Stimulated activated CD8-positive, alpha-beta memory T cell treated with anti-CD3 and anti-CD28 coated beads, Interleukin-15, amount 100 ng/mL, for 1 hour (primary cell): ENCODE data around the gene PKHD1.

Experiments
- DNase-seq: peaks from one replicate; pipeline ENCODE4 v3.0.0-alpha.2; 2020; ENCODE audit warnings: low read depth

The PKHD1 gene

DNA sequence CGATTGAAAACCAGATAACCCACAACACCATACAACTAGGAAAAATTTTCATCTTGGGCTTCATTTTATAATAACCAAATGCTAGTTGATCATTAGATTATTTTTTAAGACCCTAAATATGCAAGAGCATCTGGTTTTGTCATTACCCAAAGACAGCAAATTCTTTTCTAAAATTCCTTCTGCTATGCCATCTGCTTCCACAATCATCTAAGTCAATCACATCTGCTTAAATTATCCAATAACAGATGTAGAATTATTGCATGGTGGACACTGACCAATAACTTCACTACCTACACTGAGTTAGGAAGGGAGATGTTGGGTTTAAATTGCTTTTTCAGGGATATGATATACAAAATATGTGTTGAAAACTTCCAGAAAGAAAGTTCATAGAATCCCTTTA, 41.9 kb downstream of the PKHD1 start:
- no peak for DNase-seq

DNA sequence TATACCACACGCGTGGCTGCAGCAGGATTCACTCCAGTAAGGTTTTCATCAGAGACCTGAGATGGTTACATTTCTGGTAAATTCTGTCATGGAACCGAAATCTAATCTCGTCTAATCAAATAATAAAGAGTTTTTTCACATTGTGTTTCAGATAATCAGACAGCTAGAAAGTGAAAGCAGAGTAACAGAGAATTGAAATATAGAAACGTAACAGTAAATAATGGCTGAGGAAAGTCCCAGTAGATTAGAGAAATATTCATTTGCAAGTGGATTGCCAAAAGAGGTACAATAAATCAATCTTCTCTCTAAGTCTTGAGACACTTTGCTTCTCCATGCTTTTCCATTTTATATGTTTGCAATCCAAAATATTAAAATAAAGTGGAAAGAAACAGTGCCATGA, 42.4 kb downstream of the PKHD1 start:
- no peak for DNase-seq

DNA sequence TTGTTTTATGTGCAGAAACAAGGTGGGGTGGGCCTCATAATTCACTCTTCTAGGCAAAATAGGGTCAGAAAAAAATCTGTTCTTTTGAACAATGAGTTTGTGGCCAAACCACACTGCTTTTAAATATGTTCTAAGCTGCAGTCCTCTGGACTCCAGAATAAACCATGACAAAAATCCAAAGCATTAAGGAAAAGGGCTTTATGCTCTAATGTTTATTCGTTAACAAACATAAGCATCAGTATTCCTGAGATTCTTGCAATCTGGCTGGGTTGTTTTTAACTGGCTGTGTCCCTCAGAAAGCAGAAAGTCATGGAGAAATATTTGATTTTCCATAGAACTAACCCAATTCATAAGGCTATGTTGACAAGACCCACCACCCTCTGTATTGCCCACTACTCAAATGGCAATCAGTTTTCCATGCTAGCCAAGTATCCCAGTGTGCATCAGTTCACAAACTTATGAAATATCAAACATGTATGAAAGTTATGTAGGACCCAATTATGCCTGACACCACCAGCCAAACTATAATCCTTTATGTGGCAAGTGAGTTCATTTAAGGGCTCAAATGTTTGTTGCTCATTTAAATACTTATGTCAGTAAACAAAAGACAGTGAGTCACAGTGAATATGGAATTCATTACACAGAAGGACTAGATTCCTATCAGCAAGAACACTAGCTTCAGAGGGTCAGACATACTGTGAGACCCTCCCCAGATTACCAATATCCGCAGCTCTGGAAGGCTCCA, 45.1 kb downstream of the PKHD1 start:
- DNase-seq: no peak

DNA sequence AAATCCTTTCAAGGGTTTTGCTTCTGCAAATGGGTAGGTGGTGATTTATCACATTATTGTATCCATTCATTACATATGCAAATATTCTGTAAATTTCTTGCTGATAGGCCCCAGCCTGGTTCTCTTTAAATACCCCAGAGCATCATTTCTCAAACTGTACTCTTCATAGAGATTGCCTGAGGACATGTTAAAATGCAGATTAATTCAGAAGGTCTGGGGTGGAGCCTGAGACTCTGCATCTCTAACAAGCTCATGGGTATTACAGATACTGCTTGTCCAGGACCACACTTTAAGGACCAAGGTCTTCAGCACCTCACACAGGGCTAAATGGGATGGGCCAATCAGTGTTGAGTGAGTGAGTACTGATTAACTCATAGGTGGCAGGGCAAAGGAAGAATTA, 46.3 kb downstream of the PKHD1 start:
- DNase-seq: no peak

DNA sequence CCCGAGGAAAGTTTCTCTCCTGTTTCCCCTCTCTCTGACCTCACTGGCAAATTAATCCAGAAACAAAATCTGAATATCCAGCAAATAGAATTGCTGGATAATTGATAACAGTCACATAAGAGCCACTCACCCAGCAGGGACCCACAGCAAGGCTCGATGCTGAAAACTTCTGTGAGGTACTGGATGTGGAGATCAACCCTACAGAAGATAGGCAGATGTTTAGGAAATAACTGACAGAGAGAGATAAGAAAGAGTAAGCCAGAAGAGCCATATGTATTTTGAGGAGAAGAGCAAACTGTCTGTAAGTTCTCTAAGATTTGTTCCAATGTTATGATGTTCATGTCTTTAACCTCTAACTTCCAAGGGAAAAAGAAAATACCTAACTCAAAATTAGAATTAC, 59.7 kb downstream of the PKHD1 start:
- no peak for DNase-seq

DNA sequence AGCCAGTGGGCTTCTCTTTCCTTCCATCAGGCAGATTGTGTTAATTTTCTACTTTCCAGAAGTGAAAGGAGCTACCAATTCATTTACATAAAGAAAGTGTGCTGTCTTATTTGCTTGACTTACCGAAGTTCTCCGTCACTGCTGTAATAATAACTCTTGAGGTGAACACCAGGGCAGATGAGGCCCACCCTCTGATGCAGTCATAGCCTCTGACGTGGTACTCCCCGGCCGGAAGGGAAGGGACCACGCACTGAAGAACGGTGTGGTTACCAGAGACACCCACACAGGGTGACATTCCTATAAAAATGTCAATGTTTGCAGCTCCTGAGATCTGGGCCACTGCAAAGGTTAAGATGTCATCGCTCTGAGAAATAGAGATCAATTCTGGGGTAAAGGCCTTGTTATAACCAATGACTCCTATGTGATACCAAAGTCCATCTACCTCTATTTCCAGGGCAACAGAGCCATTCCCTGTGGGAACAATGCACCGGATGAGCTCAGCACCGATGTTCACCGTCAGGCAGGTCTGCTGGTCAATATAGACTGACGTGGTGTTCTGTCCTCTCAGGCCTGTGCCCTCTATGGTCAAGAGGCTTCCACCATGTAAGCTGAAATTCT, 62.9 kb downstream of the PKHD1 start:
- no peak for DNase-seq

DNA sequence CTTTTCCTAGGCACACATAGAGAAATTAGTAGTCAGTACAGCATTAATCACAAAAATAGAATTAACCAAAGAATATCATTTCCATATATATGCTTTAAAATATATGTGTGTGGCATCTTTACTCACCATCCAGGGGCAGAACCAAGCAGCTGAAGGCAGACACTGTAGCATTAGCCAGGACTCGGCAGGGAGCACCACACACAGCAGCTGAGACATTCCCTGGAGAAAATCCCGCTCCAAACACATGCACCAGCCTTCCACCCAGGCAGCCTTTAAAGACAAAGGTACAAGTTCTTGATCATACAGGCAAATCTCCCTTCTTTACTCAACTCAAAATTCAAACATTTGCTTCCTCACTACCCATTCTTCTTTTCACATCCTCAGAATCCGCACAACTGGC, 64.7 kb downstream of the PKHD1 start:
- DNase-seq: no peak

DNA sequence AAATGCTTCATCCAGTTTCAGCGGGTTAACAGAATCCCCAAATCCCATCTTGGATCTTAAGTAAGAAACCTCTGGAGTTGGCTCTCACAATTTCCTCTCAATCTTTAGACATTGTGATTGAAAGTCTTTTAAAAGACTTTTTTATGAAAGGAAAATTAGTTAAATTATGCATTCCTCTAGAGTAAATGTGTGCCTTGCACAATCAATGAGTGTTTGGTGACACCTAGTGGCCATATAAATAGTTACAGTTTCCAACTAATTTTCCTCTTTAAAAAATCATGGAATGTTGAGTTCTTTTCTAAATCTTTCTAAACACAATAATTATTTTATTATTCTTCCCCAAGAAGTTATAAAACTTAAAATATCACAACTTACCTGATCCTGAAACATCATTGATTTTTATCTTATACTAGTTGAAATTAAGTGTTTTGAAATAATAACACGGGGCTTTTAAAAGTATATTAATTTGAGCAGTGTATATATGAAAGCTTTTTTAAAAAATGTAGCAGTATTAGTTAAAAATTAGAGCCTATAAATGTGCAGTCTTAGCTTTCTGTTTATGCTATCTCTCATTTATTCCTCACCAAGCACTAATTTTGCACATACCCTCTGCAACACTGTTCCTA, 66.4 kb downstream of the PKHD1 start:
- no peak for DNase-seq

DNA sequence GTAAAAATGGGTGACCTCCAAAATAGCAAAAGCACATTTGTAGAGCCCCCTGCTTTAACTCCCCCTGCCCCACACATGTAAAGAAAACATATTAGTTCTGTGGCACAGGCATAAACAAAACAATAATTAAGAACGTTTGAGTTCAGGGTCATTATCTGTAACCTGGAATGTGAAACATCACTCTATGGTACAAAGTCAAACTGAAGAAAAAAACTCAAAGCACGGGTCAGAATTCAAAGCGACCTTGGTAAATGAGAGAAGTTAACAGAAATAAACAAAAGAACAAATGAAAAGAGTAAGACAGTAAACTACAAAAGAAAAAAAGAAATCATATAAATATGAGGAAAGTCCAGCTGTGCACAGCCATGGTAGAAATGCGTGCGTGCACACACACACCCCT, 67.5 kb downstream of the PKHD1 start:
- DNase-seq: no peak

DNA sequence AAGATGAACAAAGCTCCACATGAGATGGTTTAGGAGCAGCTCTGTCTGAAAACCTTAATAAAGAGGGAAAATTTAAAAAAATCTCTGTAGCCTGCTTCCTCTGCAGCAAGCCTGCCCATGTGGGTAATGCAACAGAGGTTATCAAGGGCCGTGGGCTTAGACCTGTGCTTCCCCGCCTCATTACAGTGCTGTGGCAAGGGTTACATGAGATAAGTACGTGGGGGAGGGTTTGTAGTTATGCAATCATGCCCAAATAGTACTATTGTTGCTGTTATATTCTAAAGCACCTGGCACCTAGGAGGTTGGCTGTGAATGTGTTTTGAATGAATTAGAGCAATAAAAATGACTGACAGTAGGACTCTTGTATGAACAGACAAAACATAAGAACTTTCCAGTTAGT, 68.3 kb downstream of the PKHD1 start:
- DNase-seq: no peak

DNA sequence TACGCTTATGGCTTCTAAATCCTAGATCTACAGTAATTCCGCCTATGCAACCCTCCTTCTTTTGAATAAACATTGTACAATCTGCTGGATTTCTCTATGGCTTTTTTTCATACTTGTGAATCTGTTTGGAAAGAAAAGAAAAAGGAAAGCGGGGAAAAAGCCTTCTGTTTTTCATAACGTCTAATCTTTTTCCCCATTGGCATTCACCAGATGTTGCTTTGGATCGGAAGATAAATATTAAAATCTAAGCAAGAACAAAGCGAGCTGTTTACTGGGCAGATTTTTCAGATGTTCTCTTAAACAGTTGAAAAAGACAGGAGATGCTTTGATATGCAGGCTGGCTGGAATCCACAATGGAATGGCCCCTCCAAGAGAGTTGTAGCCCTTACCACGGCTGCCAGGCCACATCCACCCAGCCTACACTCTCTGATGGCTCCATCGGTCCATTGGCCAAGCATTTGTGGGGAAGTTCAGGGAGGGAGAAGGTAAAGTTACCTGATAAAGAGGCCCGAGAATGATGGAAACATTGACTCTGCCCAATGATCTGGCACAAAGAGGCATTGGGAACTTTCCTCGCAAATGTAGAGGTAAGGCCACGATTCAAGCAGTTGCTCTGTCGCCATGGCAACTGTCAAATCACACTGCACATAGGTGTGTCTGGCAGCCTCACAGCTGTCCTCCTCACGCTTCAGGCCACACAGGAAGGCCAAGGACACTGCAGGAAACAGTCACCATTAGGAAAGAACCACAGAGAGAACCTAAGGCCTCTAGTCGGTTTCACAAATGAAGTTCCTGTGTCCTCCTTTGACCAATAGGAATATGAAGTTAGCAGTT, 70.3 kb downstream of the PKHD1 start:
- no peak for DNase-seq

DNA sequence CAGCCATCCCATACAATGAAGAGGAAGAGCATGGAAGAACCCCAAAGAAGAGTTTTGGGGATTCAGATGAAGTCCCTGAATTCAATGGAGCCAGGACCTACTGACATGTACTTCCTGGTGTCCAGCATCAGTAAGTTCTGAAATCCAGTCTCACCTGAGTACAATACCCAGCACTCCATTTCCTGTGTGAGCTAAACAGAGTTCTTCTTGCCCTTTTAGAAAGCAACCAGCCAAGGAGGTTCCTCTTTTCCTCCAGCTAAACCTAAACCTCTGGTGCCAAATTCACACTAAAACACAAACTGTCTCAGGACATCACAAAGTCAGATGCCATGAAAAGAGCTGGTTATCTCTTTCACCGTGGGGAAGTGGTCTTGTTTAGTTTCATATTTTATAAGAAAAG, 71.5 kb downstream of the PKHD1 start:
- DNase-seq: no peak

DNA sequence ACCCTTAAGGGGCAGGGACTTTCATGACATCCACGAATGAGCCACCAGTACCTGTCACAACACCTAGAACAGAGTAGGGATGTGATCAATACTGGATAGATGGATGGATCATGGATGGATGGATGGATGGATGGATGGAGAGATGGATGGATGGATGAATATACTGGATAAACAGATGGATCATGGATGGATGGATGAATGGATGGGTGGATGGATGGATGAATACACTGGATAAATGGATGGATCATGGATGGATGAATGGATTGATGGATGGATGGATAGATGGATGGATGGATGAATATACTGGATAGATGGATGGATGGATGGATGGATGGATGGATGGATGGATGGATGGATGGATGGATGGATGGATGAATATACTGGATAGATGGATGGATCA, 73.0 kb downstream of the PKHD1 start:
- DNase-seq: no peak

DNA sequence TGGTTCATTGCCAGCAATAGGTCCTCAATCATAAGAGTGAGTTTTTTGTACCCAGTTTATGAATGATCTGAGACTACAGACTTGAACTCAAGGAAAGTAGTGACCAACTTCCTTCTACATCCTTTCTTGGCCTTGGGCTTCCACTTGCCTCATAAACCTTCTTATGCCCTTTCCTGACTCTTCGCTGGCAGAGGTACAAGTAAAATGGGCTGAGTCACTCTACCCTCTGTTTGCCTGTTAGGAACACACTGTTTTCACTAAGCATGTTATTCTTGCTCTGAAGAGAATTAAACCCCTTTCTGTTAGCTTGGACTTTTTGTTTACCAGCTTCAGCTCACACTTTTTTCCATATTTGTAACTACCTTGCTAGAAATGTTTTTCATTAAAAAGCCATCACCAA, 74.4 kb downstream of the PKHD1 start:
- no peak for DNase-seq

DNA sequence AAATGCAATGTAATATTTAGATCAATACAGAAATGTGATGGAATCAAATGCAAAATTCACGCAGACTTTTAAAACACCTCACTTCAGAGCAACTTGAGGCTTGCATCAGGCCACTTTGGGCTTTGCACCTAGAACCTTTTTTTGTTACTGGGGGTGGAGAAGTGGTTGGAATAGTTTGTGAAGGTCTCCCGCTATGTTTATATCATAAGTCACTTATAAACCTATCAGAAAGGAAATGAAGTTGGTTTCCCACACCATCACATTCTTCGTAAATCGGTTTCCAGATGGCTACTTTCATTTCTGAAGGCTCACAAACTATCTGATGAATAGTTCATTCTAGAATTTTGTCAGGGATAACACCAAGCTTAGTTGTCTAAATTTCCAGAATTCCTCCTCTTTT, 74.8 kb downstream of the PKHD1 start:
- no peak for DNase-seq

DNA sequence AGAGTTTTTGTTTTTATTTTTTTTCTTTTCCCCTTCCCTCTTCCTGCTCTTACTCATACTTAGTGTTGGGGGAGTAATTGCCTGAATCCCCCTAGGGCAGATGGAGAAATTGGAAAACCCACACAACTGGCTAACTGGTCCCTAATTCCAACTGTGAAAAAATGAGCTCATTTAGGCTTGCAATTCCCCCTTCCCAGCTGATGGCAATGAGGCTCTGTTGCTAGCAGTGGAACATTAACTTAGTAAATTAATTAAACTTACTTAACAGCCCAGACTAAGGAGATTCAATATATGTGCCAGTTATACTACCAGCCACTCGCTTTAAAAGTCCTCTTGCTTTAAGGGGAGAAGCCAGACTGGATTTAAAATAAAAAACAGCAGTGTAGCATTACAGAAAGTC, 76.6 kb downstream of the PKHD1 start:
- DNase-seq: no peak

DNA sequence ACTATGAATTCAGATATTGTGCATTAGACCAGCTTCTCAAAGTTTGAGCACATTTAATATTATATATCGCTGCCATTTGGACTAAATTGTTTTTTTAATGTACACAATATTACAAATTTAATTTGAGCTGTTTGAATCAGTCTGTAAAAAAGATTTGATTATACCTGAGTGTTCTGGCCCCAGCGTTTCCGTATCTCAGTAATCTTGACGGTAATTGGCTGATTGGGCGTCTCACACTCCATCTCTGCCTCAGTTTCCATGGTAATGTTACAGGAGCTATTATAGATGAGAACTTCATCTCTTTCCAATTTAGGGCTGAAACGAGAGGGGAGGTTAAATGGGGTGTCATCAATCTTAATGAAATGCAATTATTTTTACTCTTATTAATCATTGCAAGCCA, 77.3 kb downstream of the PKHD1 start:
- no peak for DNase-seq

DNA sequence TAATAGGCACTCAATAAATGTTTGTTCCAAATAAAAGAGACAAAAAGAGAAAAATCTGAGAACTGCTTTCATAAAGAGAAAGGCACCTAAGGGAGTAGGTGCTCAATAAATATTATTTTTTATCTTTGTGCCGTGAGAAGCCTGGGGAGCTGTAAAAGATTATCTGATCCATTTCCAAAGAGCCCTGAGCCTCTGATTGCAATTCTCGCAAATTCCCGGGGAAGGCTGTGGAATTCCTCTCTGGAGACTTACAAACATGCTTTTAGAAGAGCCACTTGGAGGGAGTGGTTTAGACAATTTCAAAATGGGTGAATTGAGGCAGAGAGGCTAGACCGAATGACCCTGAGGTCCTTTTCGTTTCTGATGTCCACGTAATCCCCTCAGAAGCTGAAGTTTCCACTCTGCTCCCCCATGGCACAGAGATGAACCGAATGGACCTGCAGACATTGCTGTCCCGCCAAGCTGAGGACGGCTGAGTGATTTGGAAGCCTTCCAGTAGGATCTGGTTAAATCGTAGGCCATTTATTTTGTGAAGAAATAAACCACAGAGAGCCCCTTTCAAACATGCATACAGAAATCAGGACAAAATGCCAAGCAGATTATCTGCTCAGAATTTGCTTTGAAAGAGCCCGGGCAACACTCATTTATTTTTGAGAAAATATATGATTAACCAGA, 77.8 kb downstream of the PKHD1 start:
- DNase-seq: no peak

DNA sequence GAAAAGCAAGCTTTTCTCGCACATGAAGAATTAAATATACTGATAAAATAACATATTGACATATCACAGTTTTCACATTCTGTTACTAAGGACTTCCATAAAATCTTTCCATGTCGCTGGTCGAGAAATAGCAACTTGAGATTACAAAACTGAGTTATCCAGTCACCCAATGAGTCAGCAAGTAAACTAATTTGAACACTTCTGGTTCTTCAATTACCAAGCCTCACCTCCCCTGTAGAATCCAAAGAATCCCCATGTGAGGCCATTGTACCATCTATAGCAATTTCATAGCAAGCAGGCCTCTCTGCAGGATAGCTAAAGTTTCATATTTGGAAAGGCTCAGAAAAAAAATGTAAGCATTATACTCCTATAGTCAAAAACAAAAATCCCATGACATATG, 87.3 kb downstream of the PKHD1 start:
- DNase-seq: no peak

DNA sequence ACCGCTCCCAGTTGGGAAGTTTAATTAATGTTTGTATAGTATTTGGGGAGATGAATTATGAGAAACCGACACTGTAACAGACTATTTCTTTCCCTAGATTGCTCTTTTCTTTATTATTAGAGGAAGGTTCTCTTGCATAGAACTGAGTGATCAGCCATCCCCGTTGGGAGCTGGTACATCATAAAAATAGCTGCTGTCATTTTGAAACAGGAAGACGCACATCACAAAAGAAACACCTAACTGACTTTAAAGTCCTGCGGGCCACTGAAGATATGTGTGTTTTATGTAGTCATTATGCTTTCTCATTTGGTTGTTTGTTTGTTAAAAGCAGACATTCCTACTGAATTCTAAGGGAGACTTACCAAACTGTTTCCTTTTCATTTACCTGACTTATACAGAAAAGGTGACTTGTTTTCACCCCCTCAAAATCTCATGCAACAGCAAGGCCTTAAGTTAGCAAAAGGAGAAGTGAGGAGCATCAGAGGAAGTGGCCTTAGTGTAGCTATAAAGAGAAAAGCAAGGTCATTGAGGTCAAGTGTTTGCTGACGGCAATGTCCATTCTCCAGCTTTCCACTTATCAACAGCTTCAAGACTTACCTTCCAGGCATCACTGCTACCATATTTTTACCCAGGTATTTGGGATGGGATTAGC, 91.0 kb downstream of the PKHD1 start:
- DNase-seq: no peak

DNA sequence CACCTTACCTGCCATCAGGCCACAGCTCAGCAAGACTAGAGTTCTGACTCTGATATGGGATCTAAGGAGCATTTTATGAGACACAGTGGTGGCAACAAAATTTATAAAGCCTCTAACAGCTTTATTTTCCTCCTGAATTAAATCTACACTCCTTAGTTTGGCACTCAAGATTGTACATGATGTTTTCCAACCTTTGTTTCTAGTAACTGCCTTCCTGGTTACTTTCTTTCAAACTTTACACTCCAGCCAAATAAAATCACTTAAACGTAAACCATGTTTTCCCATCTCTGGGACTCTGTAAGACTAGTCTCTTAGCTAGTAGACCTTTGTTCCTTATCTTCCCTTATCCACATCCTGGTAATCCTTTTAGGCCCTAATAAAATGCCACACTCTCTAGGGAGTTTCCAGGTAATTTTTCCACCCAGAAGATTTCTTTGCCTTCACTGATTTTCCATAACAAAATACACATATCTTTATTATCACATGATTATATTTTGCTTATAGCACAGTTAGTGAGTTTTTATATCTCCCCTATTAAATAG, 92.1 kb downstream of the PKHD1 start:
- DNase-seq: no peak
